ENCODE results near the gene CEP192.

CEP192 gene

GRCh38 chr18:13003466-13003896 is 12.3 kb downstream of the CEP192 start:
- no peak for DNase-seq (ENCODE audit: insufficient read length, low spot score)
- no peak for FAIRE-seq
- TF ChIP-seq CTCF (IDR thresholded peaks at IDR 0.05; ENCODE audit: insufficient read depth, missing control alignments), result peak; percentile 44

- no peak for DNase-seq (ENCODE audit: insufficient read length, low spot score)
- no peak for TF ChIP-seq CTCF (IDR thresholded peaks at IDR 0.05; ENCODE audit: insufficient read depth, missing control alignments)
- no peak for FAIRE-seq
Measured at GRCh38 chr18:13004396-13004795, 13.2 kb downstream of the CEP192 start.

GRCh38 chr18:13005289-13005688 is 14.1 kb downstream of the CEP192 start:
- FAIRE-seq (no peak), DNase-seq (ENCODE audit: insufficient read length, low spot score) (no peak)
- TF ChIP-seq CTCF (IDR thresholded peaks at IDR 0.05; ENCODE audit: insufficient read depth, missing control alignments), result no peak

- FAIRE-seq, result no peak
Measured at GRCh38 chr18:13006531-13007247, 15.5 kb downstream of the CEP192 start.

GRCh38 chr18:13007248-13007560 is 16.0 kb downstream of the CEP192 start:
- FAIRE-seq, result no peak
- no peak for DNase-seq (ENCODE audit: insufficient read length, low spot score)
- no peak for TF ChIP-seq CTCF (IDR thresholded peaks at IDR 0.05; ENCODE audit: insufficient read depth, missing control alignments)

More at GRCh38 chr18:13006531-13007247, 15.5 kb downstream of the CEP192 start:
- TF ChIP-seq CTCF (IDR thresholded peaks at IDR 0.05; ENCODE audit: insufficient read depth, missing control alignments), result no peak
- DNase-seq (ENCODE audit: insufficient read length, low spot score), result no peak

- no peak for DNase-seq (ENCODE audit: insufficient read length, low spot score)
- TF ChIP-seq CTCF (IDR thresholded peaks at IDR 0.05; ENCODE audit: insufficient read depth, missing control alignments), result no peak
- no peak for FAIRE-seq
Measured at GRCh38 chr18:13011719-13012118, 20.6 kb downstream of the CEP192 start.

- DNase-seq (ENCODE audit: insufficient read length, low spot score) (no peak), FAIRE-seq (no peak)
- TF ChIP-seq CTCF (IDR thresholded peaks at IDR 0.05; ENCODE audit: insufficient read depth, missing control alignments), result no peak
Measured at GRCh38 chr18:13014232-13014631, 23.1 kb downstream of the CEP192 start.

All from D721Med (cell line).